Measurements from ENCODE around the gene TMEM140.
"Not testable (repeated sequence)": the region's sequence is repeated elsewhere in the genome, so short reads cannot be mapped to it uniquely, and the experiment has no call there.

The TMEM140 gene

DNA sequence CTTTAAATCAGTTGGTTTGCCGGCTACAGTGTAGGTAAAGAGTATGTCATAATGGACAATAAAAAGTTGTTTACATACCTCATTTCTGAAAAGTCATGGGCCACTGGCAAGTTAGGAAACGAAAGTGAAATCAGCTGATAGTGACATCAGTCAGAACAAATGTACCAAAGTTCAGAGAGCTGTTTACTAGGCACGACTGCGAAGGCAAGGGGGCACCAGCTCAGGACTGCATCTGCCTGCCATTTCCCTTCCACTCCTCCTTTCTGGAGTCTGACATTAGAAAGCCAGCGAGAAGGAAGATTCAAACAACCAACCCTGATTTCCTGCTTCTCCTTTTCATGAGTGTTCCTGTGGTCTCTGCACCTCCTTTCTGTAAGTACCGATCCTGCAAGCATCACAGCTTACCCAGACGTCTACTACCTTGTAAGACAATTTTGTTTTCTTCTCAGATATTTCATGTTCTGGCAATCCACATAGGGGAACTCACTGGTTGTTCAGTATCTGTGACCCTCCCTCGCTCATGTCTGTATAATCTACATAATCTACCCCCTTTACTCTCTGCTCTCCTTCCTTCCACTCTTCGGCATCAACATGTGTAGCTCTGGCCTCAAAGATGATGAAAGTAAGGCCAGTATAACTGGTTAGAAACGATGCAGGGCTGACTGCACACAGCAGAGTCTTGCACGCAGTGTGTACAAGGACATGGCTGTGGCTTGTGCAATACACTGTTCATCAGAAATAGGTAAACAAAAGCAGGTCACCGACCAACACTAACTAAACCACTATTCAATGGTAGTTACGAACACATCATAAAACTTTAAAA lies at the start of gene TMEM140:
Gene TMEM140 (plus strand): TSS at position 174 of the 823 bp plus-strand sequence. CDS start 16,370 bp downstream, outside the sequence.
- DNase-seq = no peak

DNA sequence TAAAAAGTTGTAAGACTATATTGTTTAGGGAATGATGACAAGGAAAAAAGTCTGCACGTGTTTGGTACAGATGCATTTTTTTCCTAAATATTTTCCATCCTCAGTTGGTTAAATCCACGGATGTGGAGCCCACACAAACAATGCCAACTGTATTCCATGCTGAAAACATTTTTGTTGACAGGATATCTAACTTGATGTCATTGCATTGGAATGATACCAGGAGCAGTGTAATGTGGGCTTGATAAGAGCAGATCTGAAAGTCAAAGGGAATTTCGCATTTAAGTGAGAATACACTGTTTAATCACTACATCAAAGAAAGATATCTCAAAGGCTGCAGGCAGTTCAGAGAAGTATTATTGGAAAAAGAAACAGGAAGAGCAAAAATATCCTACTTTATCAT lies 49.5 kb upstream of the TMEM140 start:
- DNase-seq = no peak

DNA sequence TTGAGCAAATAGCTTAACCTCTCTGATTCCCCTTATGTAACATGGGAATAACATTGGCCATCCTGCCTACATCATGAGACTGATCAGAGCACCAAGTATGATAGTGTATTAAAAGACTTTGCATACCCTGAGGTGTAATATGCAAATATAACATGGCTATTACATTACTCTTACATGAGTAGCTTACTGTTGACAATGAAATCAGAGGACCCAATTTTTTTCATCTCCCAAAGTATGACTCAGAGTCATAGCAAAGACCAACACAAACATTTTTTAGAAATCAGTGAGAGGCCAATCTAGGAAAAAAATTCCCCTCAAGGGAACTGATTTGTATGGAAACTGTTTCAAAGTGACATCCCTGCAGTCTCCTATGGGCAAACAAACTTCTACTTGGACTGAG lies 47.0 kb upstream of the TMEM140 start:
- DNase-seq = no peak

DNA sequence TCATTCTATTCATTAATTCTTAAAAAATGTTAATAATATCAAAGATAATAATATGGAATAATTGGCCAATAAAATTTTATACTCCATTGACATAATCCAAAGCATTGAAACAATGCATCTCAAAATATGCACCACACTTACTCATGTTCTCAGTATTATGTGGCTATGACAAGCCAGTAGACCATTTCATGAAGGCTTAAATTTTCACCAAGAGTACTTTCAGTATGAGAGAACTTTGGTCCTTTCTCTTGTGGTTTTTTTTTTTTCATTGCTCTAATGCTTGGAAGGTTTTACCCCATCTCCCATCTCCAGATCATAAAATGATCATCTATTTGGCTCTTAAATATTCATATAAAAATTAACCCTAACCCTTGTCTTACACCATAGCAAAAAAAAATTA lies 45.5 kb upstream of the TMEM140 start:
- no peak for DNase-seq

DNA sequence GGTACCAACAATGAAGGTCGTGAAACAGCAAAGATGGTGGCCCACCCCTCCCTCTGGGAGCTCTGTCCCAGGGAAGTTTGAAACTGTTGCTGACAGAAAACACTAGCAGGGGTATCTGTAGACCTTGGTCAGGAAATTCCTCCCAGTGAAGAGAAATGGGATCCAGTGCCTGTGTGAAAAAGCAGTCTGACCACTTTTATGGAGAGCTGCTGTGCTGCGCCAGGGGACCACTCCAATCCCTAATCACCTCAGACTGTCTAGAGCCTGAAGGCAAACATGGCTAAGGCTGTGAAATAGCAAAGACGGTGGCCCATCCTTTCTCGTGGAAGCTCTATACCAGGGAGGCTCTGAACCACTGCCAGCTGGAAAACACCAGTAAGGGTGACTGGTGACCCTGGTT lies 38.3 kb upstream of the TMEM140 start:
- no peak for DNase-seq

DNA sequence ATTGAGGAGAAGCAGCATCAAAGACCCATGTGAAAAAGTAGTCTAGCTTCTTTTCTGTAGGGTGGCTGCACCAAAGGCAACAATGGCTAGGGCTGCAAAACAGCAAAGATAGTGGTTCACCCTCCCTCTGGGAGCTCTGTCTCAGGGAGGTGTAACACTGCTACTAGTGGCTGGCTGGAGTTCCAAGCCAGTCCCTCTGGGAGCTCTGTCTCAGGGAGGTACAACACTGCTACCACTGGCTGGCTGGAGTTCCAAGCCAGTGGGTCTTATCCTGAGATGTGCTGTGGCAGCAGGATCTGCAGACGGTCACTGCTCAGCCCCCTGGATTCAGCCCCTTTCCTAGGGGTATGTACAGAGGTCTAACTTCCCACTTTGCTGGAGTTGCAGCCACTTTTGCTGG lies 37.9 kb upstream of the TMEM140 start:
- no peak for DNase-seq

DNA sequence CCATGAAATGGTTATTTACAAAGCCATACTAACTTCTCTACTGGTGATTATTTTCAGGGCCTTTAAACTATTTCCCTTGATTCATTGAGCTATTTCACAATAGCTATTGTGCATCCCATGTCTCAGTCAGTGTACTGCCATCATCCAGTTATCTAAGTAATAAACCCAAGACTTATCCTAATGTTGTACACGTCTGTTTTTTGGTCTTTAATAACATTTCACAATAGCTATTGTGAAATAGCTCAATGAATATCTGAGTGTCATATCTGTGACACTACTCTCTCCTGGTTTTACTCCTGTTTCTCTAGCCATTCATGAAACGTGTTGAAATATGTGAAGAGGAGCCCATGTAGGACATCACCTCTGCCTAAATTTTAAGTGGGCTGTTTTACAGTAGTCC lies 36.5 kb upstream of the TMEM140 start:
- no peak for DNase-seq

DNA sequence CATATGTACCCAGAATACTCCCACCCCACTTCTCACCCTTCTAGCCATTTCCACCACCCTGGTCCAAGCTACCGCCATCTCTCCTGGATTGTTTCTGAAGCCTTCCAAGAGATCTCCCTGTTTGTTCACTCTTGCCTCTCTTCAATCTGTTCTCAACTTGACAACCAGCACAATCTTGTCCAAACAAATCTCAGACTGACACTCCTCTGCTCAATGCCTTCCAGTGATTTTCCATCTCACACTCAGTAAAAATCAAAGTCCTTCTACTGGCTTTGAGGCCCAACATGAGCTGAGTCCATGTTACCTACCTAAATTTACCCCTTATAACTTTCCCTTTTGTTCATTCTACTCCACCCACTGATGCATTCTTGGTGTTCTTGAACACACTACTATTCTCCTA lies 33.2 kb upstream of the TMEM140 start:
- DNase-seq = no peak

DNA sequence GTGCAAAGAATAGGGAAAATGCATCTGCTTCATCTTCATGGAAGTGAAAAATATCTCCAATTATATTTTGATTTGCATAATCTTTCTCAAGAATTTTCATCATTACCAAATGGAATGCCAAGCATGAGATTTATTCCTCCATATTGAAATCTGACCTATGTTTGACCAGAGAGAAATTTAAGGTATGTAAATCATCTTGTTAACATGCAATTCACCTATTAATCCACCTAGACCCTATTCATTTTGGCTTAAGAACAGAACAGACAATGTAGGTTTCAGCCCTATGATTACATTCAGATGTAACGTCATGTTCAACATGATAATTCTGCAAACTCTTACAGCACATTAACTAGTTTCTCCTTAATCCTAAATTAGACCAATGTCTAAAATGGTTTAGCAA lies 30.8 kb upstream of the TMEM140 start:
- no peak for DNase-seq

DNA sequence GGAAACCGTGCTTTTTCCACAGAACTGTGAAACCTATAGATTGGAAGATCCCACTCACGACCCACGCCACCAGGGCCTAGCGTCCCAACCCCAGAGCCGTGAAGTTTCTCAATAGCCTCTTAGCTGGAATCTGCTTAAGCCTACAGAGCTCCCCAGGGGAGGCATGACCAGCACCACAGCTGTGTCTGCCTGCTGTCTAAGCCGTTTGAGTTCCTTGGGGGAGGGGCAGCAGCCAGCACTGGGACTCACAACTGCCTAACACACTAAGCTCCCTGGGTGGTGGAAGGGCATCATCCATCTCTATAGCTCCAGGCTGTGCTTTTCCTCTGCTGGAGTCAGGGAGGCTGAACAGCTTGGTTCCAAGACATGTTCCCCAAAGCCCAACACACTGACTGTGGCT lies 26.0 kb upstream of the TMEM140 start:
- no peak for DNase-seq

DNA sequence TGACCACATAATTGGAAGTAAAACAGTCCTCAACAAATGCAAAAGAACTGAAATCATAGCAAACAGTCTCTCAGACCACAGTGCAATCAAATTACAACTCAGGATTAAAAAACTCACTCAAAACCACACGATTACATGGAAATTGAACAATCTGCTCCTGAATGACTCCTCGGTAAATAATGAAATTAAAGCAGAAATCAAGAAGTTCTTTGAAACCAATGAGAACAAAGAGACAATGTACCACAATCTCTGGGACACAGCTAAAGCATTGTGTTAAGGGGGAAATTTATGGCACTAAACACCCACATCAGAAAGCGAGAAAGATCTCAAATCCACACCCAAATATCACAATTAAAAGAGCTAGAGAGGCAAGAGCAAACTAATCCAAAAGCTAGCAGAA lies 23.2 kb upstream of the TMEM140 start:
- DNase-seq = not testable (repeated sequence)

DNA sequence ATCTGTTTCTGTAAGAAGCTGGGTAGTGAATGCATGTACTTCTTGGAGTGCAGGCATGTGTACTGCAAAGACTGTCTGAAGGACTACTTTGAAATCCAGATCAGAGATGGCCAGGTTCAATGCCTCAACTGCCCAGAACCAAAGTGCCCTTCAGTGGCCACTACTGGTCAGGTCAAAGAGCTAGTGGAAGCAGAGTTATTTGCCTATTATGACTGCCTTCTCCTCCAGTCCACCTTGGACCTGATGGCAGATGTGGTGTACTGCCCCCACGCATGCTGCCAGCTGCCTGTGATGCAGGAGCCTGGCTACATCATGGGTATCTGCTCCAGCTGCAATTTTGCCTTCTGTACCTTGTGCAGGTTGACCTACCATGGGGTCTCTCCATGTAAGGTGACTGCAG lies 18.9 kb upstream of the TMEM140 start:
- no peak for DNase-seq

DNA sequence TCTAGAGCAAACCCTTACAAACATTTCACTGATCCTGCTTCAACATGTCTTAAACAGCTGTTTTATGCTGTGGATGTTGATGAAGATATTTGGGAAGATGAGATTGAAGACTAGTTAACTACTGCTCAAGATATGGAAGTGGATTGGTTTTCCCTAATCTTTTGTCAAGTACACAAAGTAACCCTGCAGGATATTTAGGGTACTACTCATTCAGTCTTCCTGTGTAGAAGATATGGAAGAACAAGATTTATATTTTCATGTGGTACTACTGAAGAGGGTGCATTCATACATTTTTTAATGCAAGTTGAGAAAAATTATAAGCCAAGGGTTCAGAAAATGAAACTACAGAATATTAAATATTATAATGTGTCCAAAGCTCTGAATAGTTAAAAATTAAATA lies 18.3 kb upstream of the TMEM140 start:
- DNase-seq = no peak

DNA sequence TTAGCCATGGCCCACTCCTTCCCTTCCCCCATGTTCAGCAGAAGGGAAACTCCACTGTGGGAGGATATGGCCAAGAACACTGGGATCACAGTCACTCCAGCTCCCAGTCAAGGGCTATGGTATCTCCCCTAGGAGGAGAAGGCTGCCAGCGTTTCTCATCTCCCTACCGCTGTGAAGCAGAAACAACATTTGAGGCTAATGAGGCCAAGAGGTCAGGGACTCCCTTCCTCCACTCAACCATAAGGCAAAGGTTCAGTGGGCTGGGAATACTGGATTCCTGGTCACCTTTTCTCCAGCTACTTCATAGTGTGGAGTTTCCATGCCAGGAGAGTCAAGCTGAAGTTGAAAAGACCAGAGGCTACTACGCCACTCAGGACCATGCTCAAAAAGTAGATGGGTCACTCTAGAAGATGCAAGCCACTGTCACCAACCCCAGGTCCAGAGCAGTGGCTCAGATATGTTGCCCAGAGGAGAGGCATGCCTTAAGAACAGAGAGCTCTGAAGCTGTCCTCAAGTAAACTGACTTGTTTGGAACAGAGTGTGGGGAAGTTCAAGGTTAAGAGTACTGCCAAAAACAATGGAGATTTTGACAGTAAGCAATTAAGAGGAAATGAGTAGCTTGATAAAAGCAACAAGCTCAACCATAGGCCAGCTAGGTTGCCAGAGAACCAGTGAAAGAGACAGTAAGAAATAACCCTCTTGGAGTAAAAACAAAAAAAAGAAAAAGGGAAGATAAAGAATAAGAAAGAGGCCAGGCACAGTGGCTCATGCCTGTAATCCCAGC lies 3.8 kb upstream of the TMEM140 start:
- no peak for DNase-seq

DNA sequence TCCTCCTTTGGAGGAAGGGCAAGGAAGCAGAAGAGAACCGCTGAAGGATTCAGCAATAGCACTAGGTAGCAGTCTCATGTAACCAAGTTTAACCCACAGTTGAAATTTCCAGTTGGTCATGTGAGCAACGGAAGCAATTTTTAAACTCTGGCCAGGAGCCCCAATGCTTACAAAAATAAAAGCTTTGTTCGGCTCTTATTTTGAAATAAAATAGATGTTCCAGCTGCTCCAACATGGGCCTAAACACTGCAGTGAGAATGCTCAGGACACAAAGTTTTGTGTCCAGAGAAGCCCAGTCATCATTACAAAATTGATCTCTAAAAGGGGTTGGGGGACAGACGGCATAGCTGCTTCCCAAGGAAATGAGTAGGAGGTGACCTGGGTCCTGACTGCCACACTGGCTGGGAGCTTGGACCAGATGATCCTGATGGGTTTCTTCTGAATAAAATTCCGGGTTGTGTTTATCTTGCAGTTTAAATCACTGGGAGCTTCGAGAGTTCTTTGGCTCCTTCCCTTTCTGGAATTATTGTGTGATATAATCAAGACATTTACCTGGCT lies 452 bp upstream of the TMEM140 start:
- no peak for DNase-seq

DNA sequence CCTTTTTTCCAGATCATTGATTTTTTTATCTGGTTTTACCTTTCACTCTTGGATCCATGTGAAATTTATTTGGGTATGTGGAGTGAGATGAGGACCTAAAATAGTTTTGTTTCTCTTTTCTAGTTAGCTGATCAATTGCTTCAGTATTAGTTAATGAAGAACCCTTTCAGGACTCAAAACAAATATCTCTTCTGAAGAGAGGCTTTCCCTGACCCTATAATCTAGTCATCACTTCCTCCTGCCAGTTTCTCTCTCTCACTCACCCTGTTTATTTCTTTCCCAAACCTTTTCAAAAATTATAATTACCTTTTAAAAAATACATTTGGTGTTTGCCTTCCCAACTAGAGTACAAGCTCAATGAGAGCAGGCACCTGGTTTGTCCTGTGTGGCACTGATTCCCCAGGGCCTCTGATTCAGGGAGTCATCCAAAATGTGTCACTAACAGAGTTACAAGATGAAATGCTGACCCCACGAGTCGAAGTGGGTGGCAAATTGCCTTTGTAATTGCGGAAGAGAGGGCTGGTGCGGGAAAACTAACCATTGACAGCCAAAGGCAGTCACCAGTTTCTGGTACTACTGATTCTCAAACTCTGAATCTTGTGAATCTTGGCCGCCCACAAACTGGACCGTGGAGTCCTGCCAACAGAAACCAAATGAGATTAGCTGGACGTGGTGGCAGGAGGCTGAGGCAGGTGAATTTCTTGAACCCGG lies 2.4 kb downstream of the TMEM140 start:
- no peak for DNase-seq

DNA sequence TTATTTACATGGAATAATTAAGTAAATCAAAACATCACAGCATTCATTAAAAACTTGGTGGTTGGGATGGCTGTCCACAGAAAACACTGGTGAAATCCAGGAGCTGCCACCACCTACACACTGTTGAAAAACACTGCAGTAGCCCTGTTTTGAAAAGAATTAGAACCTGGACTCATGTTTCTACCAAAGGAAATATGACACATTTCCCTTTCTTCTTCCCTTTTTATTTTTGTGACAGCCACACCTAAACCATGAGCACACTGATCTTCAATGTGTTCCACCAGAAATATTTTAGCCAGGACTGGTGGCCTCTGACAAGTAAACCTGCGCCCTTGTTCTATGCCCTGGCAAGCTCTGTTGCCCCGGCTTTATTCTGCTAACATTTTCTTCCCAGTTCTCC lies 3.3 kb downstream of the TMEM140 start:
- DNase-seq = no peak

DNA sequence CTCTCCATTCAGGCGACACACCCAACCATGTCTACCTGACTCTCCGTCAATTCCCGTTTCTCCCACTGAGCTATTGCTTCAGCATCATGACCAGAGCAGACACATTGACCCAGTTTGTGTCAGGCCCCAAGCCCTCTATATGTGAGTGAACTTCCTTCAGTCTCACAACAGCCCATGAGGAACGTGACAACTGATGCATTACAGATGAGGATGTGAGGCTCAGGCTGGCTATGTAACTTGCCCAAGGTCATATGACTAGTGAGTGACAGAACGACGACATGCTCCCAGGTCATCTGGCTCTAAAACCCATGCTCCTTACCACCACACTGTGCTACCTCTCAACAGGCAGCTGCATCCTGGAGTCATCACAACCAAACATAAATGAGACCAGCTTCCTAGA lies 3.7 kb downstream of the TMEM140 start:
- DNase-seq = no peak

DNA sequence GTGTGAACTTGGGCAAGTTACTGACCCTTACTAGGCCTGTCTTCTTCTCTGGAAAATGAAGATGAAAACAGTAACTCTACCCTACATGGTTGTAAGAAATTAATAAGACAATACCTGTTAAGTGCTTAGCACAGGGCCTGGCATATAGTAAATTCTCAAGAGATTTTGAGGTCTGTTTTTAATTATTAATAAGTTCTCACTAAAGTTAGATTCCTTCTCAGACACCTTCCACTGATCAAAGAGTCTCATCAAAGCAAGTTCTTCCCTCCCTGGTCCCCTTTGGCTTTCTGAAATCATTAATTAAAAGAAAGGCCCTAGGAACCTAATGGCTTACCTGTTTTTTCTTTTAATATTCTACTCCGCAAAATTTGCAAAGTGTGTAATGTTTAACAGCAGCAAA lies 4.6 kb downstream of the TMEM140 start:
- DNase-seq = no peak

DNA sequence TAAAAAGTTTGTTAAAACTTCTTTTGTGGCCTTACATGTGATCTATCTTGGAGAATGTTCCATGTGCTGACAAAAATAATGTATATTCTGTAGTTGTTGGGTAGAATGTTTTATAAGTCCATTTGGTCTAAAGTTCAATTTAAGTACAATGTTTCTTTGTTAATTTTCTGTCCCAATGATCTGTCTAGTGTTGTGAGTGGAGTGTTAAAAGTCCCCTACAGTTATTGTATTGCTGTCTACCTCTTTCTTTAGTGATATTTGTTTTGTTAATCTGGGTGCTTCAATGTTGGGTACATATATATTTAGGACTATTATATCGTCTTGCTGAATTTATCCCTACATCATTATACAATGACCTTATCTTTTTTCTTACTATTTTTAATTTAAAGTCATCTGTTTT lies 6.9 kb downstream of the TMEM140 start:
- DNase-seq = no peak

DNA sequence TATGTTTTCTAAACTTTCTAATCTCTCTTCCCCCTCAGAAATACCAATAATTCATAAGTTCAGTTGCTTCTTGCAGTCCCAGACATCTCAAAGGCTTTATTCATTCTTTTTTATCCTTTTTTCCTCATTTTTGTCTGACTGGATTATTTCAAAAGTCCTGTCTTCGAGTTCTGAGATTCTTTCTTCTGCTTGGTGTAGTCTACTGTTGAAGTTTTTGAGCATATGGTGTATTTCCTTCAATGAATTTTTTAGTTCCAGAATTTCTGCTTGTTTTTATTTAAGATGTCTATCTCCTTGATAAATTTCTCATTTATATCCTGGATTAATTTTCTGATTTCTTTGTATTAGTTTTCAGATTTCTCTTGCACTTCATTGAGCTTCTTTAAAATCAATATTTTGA lies 8.4 kb downstream of the TMEM140 start:
- DNase-seq = no peak

DNA sequence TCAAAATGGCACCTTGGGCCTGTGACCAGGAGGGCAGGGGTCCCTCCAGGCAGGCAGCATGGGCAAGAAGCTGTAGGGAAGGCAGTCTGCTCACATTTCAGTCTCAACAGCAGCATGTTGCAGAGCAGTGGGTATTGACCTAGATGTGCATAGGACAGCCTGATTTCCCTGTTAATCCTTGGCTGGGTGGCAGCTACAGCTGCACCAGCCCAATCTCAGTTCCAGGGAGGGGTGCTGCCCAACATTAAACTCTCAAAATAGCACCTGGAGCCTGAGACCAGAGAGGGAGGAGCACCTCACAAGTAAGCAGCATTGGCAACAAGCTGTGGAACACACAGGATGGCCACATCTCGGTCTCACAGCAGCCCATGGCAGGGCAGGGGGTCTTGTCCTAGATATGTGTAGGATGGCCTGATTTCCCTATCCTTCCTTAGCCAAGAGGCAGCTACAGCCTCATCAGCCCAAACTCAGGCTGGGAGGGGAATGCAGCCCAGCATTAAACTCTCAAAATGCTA lies 10.3 kb downstream of the TMEM140 start:
- no peak for DNase-seq

DNA sequence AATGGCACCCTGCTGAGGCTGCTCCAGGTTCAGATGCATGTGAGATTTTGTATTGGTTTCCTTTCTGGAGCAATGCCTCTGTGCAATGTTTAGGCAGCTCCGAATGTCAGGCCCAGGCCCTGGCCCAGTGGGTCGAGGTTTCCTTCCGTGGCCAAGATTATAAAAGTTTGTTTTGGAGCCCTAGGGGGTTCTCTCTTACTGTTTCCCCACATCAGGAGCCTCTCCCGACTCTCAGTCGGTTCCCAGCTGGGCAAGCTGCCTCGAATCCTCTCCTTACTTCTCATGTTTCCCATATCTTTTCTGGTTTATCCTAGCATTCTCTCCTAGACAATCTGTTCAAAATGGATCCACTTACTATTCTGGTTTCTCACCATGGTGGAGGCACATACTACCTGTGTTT lies 11.0 kb downstream of the TMEM140 start:
- DNase-seq = no peak

All from left hindlimb (tissue), 1 donor.